ENCODE data around the gene ANO2.
"Not testable (repeated sequence)": the region's sequence is repeated elsewhere in the genome, so short reads cannot be mapped to it uniquely, and the experiment has no call there.

The ANO2 gene

DNA sequence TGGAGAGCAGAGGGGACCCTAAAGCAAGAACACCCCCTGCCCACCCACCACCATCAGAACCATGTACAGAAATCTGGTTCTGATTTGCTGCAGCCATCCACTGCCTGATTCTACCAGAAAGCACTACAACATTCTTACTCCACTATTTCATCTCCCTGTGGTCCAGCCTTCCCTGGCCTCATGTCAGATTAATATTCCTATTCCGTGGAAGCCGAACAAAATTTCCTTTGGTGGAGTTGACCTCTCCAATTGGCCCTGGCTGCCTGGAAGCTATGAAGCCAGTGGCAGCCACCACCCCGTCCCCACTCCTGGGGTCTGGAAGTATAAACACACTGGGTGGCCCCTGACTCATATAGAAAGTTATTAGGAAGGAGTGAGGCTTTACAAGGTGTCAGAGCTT lies 60.2 kb downstream of the ANO2 start:
- no peak for FAIRE-seq

DNA sequence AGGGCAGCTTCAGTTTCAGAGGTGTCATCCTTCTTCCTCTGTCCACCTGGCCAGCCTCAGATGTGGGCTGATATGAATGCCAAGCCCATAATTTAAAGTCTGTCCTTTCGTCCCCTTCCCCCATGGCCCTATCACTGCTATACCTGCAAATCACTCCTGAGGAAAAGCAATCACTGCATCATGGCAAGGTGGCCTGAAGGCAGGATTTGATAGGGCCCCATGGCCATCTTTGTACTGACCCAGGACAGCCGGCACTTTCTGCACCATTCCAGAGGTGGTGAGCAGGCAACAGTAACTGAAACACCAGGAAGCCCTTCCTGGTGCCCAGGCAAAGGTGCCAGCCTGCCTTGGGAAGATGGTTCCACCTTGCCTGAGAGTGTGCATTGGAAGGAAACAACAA lies 60.8 kb downstream of the ANO2 start:
- FAIRE-seq, result no peak

DNA sequence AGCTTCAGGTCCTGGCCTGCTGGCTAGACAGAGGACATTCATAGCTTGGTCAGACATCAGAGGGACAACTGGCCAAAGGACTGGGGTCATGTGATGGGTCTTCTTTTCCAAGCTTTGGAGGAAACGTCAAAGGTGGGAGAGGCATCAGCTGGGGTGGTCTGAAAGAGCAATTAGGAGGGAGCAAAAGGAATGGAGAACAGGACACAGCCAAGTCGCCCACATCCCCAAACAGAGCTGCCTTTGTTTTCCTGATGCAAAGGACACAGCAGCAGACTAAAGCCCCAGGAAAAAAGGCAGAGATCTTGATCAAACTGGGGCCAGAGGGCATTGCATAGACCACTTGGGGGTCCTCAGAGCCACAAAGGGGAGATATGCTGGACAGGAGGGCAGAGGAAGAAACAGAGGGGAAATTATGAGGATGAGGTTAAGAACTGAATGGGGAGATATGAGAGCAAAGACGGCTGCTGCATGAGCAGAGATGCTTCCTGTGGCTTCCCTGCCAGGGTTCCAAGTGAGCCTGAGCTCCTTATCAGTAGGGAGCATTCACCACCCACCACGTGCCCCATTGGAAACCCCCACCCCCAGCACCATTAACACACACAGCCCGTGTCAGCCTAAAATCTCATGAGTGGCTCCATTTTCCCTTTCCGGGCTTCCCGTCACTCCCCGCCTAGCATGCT lies 62.4 kb downstream of the ANO2 start:
- no peak for FAIRE-seq

DNA sequence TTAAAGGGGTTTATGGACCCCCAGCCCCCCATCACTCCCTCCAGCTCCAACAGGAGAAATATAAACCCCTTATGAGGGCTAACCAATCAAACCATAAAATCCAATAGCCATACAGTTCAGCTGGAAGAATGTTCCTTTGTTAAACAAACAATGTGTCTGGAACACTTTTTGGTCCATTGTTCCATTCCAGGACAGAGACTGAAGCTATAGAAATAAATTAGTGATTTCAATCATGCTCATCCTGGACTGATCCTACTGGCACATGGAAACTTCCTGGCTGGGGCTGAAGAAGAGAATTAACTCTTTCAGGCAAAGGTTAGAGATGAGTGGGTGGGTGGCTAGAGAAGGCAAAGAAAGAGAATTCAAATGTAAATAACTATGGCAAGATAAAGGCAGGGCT lies 63.4 kb downstream of the ANO2 start:
- FAIRE-seq, result no peak

DNA sequence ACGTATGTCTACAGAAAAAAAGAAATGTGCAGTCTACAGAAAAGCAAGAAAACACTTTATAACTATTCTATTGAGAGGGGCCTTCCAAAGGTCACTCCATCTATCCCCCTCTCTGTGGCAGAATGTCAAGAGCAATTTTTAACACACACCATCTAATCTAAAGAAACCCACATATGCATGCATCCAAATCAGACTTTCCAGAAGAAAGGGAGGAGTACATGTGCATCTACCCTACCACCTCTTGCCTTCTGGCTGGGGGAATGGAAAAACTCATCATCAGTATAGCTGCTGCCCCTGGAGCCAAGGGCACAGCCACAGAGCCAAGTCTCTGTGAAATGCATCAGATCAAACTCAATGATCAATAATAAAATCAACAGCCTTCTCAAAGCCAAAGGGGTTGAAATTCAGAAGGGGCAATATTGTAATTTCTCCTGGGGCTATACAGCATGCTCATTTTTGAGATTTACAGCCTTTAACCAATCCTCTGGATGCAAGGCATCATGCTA lies 63.9 kb downstream of the ANO2 start:
- FAIRE-seq, result no peak

DNA sequence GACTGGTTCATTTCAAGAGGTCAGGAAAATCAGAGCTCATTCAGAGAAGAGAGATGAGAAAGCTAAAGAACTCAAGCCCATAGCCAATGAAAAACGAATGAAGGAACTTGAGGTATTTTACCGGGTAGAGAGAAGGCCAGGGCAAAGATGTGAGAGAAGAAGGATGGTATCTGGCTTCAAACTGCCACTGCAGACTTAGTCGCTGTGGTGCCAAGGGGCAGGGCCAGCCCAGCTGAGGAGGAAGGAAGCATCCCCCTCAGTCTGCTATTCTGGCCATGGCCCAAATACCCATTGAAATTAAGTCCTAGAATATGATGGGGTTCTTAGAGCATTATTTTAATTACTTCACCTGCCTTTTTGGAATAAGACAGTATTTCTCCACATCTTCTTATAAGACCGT lies 69.2 kb downstream of the ANO2 start:
- no peak for FAIRE-seq

DNA sequence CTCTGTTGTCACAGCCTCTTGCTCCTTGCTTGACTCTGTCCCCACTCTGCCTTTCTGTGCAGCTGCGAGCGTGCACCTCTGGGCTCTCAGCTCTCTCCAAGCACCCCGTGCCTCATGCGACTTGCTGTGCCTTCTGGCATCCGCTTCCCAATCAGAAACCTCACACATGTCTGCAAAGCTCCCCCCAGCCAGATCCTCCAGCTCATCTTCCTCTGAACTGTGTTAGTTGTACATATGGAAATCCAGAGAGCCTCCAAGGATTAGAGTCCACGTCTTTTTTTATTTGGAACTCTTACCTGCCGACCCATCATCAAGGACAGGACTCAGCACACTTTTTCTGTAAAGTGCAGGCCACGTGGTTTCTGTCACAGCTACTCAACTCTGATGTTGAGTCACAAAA lies 70.5 kb downstream of the ANO2 start:
- FAIRE-seq, result no peak

DNA sequence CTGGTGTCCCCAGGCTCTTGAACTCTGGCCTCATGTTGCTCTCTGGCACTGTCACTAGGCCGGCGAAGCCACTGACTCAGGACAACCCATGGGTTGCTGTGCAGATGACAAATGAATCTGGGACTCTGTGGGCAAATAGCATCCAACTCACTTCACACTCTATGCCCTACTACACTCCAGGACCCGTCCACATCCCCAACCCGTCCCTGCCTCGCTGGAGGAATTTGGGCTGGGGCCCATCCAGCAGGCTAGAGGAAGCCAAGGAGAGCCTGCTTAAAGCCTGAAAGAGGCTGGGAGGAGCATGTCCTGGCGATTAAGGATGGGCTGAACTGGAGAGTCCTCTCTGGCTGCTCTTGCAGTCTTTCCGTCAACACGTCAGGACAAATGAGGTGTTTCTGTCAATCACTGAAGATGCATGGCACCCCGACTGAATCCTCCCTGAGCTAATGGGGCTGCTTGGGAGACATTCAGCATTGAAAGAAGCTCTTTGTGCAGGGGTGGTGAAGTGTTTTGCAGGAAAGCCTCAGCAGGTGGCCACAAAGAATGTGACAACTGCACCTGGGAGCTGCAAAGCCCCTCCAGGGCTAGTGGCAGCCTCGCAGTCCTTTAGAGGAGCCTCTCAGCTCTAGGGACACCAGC lies 71.7 kb downstream of the ANO2 start:
- no peak for FAIRE-seq

DNA sequence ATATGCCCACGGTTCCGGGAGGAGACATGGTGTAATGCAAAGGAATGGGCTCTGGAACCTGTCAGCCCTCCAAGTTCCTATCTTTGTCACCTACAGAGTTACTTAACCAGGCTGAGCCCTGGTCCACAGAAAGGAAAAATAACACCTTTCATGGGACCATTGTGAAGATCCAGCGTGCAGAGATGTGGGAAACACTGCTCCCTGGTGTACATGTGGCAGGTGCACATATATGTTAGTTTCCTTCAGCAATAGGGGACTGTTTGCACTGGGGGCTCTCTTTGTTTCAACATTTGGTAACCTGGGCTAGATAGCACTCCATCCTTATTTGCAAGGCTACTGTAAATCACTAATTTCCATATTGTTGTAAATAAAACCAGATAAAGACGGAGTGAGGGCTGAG lies 72.3 kb downstream of the ANO2 start:
- no peak for FAIRE-seq

GRCh38 chr12:5871741-5872140 lies 73.3 kb downstream of the ANO2 start:
- no peak for FAIRE-seq

GRCh38 chr12:5870183-5870582 lies 74.9 kb downstream of the ANO2 start:
- FAIRE-seq, result no peak

DNA sequence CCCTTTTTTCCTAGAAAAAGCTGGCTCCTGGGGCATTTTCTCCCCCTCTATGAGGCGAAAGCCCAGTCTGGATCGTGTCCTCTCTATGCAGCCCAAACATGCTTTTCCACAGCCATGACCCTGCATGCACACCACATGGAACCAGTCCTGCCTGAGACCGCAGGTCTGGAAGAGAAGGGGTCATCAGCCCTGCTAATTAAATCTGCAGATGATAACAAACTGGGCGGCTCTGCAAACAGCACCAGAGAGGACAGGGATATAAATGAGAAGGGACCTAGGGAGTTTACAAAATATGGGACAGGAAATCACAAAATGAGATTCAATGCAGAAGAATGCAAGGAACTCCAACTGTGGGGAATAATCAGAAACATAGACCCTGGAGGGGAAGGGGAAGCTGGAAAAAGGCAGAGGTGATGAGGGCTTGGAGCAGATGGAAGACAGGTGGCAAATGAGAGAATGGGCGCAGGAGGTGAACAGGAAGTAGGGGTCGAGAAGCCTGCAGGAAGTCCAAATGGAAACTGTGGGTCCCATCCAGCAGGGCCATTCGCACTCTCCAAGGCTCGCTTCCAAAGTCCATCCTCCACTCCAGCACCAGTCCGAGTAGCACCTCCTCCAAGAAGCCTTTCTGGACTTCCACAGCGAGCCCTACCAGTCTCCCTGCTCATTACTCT lies 76.3 kb downstream of the ANO2 start:
- FAIRE-seq, result no peak

- FAIRE-seq, result no peak
These were observed 79.7 kb downstream of the ANO2 start for GRCh38 chr12:5865397-5865796.

- no peak for FAIRE-seq
These were observed 80.1 kb downstream of the ANO2 start for GRCh38 chr12:5864972-5865371.

DNA sequence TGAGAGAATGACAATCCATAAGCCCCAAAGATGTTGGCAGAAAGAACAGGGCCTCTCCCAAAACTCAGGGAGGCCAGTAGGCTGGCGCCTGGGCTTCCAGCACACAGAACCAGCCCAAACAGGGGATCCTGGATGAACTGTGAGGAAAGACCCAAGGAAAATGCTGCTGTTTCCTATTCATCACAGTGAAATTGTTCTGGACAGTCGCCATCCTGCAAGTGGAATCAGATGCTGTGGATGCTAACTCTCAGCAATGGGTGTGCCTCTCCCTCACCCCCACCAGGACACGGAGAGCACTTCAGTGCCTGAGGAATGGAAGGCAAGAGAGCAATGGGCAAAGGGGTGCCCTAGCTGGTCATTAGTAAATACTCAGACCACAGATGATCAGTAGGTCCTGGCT lies 80.8 kb downstream of the ANO2 start:
- no peak for FAIRE-seq

GRCh38 chr12:5861416-5861815 lies 83.6 kb downstream of the ANO2 start:
- no peak for FAIRE-seq

DNA sequence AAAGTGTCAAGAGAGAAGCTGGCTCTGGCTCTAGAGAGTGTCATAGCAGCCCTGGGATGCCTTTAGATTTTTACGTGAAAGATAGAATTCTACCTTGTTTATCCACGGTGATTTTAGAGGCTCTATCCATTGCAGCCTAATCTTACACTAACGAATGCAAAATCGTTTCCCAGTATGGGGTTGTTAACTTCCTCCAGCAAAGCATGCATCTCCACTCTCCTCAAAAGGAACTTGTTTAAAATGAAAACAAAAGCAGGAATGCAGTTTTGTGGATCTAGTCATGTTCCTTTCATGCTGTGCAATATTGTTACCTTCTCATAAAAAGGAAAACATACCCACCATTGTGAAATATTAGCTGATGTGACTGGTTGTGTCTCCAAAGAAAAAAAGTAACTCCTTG lies 88.4 kb downstream of the ANO2 start:
- no peak for FAIRE-seq

- FAIRE-seq, result no peak
These were observed 98.1 kb downstream of the ANO2 start for GRCh38 chr12:5846950-5847349.

DNA sequence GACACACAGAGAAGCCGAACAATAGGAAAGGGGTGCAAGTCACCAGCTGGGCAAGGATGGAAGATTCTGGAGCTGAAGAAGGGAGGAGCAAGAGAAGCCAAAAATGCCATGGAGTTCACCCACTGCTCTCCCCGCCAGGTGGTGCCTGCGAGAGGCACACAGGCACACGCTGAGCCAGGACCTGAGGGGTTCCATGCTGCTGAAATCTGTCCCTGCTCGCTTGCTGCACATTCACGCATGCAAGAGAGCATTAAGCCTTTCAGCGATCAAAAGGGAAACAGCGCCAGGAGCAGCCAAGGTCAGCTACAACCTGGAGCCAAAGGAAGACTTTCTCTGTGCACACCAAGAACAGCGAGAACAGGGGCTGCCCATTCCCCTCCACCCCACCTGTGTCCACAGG lies 104.1 kb downstream of the ANO2 start:
- no peak for FAIRE-seq

- no peak for FAIRE-seq
These were observed 114.9 kb downstream of the ANO2 start for GRCh38 chr12:5830111-5830510.

DNA sequence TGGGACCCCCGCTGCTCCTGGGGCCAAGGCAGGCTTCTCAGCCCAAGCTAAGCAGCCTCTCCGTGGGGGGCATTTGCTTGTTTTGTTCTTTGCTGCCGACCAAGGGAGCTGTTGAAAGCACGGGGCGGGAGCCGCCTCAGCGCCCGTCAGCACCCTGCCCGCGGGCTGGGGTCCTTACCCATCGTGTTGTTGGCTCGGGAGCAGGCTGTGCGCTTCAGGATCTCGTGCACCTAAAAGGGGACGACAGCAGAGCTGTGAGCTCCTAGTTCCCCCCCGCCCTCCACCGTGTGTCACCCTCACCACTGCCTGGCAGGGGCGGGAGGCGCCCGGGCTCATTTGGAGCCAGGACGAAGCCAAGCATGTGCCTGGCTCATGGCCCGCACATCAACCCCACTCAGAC lies 117.5 kb downstream of the ANO2 start:
- no peak for FAIRE-seq

GRCh38 chr12:5825761-5826160 lies 119.3 kb downstream of the ANO2 start:
- not testable (repeated sequence) for FAIRE-seq

- FAIRE-seq, result not testable (repeated sequence)
These were observed 126.2 kb downstream of the ANO2 start for GRCh38 chr12:5818877-5819276.

- FAIRE-seq, result no peak
These were observed 127.8 kb downstream of the ANO2 start for GRCh38 chr12:5817246-5817645.
